ENCODE measurements around the gene LRRC75A. TPM values are rescaled to one million over a fixed set of nuclear protein-coding genes. Genes with fewer than 3 reads are reported as not detected.

LRRC75A gene
- polyA plus RNA-seq, 1 donor from 2014 or later = 0.53 TPM

GRCh38 chr17:16472539-16472938, 19.5 kb downstream of the LRRC75A start:
- H3K27me3 ChIP-seq (ENCODE audit: insufficient read depth, low read depth, low read length) = no peaks in the 10 kb centered on the region

GRCh38 chr17:16471295-16471694, 20.7 kb downstream of the LRRC75A start:
- Histone ChIP-seq H2AFZ (ENCODE audit: low read depth, low read length) (no peak overlapping the region), H4K20me1 (ENCODE audit: insufficient read depth) (no peaks in the 10 kb centered on the region), H3K27me3 (ENCODE audit: insufficient read depth, low read depth, low read length) (no peaks in the 10 kb centered on the region), H3F3A (ENCODE audit: insufficient read depth, low read length, poor library complexity, severe bottlenecking) (no peaks in the 10 kb centered on the region), H3K36me3 (ENCODE audit: insufficient read depth, low read length) (no peaks in the 10 kb centered on the region), H3K27ac (ENCODE audit: low read length) (no peak overlapping the region), H3K9me3 (ENCODE audit: low read length) (no peaks in the 10 kb centered on the region), H3K4me3 (ENCODE audit: low read length) (no peak overlapping the region), H3K79me2 (replicated peaks; ENCODE audit: insufficient read depth, low read length) (no peaks in the 10 kb centered on the region), H3K4me2 (ENCODE audit: low read length) (no peak overlapping the region), H3K9ac (ENCODE audit: low read length) (no peak overlapping the region), H3K9me2 (ENCODE audit: insufficient read depth, low read length) (no peaks in the 10 kb centered on the region)
- TF ChIP-seq REST (IDR thresholded peaks at IDR 0.05; ENCODE audit: borderline replicate concordance) (no peak), EZH2 (IDR thresholded peaks at IDR 0.05; ENCODE audit: borderline replicate concordance, insufficient read depth, low read length, poor library complexity, severe bottlenecking) (no peak), MXI1 (conservative IDR thresholded peaks at IDR 0.05; ENCODE audit: poor library complexity, severe bottlenecking) (no peak), POLR2AphosphoS5 (IDR thresholded peaks at IDR 0.05) (no peak), EP300 (conservative IDR thresholded peaks at IDR 0.05; ENCODE audit: poor library complexity, severe bottlenecking) (no peak), CTCF (IDR thresholded peaks at IDR 0.05; ENCODE audit: poor library complexity, severe bottlenecking) (no peak)

More at GRCh38 chr17:16472539-16472938, 19.5 kb downstream of the LRRC75A start:
- Histone ChIP-seq H3K4me3 (ENCODE audit: low read length) (no peak overlapping the region), H3K36me3 (ENCODE audit: insufficient read depth, low read length) (no peaks in the 10 kb centered on the region), H3F3A (ENCODE audit: insufficient read depth, low read length, poor library complexity, severe bottlenecking) (no peaks in the 10 kb centered on the region), H3K27ac (ENCODE audit: low read length) (no peak overlapping the region), H3K4me2 (ENCODE audit: low read length) (no peak overlapping the region), H3K9ac (ENCODE audit: low read length) (no peak overlapping the region), H3K9me3 (ENCODE audit: low read length) (no peaks in the 10 kb centered on the region), H2AFZ (ENCODE audit: low read depth, low read length) (no peak overlapping the region), H4K20me1 (ENCODE audit: insufficient read depth) (no peaks in the 10 kb centered on the region), H3K9me2 (ENCODE audit: insufficient read depth, low read length) (no peaks in the 10 kb centered on the region), H3K79me2 (replicated peaks; ENCODE audit: insufficient read depth, low read length) (no peaks in the 10 kb centered on the region)
- no peak for TF ChIP-seq MXI1 (conservative IDR thresholded peaks at IDR 0.05; ENCODE audit: poor library complexity, severe bottlenecking)
- no peak for TF ChIP-seq TAF1 (IDR thresholded peaks at IDR 0.05; ENCODE audit: low read depth)
- no peak for TF ChIP-seq REST (IDR thresholded peaks at IDR 0.05; ENCODE audit: borderline replicate concordance)
- no peak for TF ChIP-seq SMC3 (conservative IDR thresholded peaks at IDR 0.05; ENCODE audit: poor library complexity)
- no peak for TF ChIP-seq EP300 (conservative IDR thresholded peaks at IDR 0.05; ENCODE audit: poor library complexity, severe bottlenecking)
- no peak for TF ChIP-seq EZH2 (IDR thresholded peaks at IDR 0.05; ENCODE audit: borderline replicate concordance, insufficient read depth, low read length, poor library complexity, severe bottlenecking)
- no peak for TF ChIP-seq CTCF (IDR thresholded peaks at IDR 0.05; ENCODE audit: poor library complexity, severe bottlenecking)
- no peak for TF ChIP-seq POLR2AphosphoS5 (IDR thresholded peaks at IDR 0.05)
- no peak for TF ChIP-seq RAD21 (conservative IDR thresholded peaks at IDR 0.05)
